HG03354 (cell line): Measurements from ENCODE around the gene SETD2.
"Not testable (repeated sequence)": the region's sequence is repeated elsewhere in the genome, so short reads cannot be mapped to it uniquely, and the experiment has no call there.

Source experiments
- ATAC-seq: cut with Tn5 transposase; IDR thresholded peaks from one replicate; pipeline ENCODE4 v1.9.1; 2021; ENCODE audit warnings: mild to moderate bottlenecking; ENCODE audit not compliant: unreplicated experiment, poor library complexity, severe bottlenecking

The SETD2 gene

DNA sequence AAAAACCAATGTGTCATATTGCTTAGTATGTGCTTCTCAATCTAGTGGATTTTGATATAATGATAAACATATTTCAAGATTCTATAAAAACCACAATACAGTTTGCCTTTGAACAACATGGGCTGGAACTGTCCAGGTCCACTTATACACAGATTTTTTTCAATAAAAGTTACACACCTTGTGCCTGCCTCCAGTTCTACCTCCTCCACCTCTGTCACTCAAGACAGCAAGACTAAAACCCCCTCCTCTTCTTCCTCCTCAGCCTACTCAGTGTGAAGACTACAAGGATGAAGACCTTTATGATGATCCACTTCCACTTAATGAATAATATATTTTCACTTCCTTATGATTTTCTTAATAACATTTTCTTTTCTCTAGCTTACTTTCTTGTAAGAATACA lies 5.7 kb downstream of the SETD2 start:
- ATAC-seq, result no peak

DNA sequence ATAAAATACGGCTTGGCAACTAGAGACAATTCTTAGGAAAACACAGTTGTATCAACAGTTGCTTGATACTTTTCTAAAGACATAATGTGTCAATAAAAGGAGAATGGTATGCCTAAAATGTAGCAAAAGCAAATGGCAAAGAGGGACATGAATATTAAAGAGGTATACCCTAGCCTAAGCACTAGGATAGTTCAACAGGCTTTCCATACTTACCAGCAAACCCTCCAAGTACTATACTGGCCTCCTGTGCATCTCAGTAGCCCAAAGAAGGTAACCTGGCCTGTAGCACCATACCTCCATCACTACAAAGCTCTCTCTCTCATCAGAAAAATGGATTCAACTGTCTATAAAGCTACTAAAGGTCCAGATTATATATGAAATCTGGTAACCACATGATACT lies 7.5 kb downstream of the SETD2 start:
- ATAC-seq, result no peak

DNA sequence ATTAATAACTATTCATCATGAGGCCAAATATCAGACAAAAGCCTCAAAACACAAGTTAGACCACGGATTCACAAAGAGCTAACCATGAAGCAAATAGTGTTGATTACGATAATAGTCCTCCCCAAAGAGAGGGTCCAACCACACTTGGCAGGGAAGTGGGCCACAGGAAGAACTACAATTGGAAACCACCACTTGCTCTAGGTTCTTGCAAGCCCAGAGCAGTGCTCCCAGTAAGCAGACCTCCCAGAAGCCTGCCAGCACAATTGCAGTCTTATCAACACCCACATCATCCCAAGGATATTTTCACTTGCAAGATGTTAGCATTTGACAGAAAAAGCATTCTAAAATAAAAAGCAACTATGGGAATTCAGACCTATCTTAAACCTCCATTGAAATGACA lies 11.3 kb downstream of the SETD2 start:
- no peak for ATAC-seq

DNA sequence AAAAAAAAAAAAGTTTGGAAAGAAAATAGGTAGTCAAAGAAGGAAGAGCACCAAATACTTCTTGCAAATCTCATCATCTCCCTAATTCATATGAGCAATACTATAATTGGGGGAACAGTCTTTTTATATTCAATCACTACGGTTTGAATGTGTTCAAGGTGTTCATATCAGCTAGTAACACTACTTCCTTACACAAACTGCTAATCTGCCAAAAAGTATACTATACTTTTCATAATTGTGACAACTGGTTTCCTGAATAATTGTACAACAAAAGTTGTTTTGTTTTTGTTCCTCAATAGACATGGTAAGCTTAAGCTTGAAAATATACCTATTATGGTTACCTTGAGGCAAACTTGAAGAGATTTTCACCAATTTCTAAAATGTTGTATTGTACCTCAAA lies 12.1 kb downstream of the SETD2 start:
- no peak for ATAC-seq

DNA sequence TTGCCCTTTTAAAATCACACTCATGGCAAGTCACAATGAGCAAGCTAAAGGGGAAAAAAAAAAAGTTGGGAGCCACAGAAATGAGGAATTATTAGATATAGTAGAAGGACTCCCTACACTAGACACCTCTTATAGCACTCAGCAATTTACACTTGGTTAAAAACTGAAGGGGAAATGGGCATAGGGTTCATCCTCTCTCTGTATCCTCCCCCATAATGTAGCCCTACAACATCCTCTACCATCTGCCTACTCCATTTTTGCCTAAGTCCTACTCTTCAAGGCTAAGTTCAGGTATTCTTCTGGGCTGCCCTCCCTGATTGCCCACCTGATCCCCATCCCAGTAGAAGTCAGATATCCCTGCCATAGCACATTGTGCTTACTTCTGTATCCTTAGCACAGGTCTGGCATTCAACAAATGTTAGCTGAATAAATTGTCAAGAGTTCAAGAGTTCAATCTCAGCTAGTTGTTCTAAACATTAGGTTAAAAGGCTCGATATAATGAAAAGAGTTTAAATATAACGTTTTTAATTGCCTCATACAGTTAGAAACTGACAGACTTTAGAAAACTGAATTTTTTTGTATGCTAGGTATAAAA lies 14.5 kb downstream of the SETD2 start:
- no peak for ATAC-seq

DNA sequence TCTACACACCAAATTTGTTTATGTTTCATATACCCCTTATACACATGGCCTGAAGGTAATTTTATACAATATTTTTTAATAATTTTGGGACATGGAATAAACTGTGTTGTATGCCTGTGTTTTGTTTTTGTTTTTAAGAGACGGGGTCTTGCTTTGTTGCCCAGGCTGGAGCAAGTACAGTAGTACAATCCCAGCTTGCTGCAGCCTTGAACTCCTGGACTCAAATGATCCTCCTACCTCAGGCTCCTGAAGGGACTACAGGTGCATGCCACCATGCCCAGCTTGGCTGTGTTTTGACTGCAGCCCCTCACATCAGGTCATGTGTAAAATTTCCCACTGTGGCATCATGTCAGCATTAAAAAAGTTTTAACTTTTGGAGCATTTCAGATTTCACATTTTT lies 18.6 kb downstream of the SETD2 start:
- no peak for ATAC-seq

DNA sequence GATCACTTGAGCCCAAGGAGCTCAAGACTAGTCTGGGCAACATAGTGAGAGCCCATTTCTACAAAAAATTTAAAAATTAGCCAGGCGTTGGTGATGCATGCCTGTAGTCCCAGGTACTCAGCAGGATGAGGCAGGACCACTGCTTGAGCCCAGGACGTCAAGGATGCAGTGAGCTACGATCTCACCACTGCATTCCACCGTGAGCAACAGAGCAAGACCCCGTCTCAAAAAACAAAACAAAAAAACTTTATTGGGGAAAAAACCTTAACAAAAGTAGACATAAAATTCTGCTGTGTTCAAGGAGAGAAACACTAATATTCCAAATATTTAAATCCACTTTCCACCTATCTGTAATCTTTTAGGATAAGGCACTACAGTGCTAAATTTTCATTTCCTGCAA lies 20.8 kb downstream of the SETD2 start:
- ATAC-seq, result no peak

DNA sequence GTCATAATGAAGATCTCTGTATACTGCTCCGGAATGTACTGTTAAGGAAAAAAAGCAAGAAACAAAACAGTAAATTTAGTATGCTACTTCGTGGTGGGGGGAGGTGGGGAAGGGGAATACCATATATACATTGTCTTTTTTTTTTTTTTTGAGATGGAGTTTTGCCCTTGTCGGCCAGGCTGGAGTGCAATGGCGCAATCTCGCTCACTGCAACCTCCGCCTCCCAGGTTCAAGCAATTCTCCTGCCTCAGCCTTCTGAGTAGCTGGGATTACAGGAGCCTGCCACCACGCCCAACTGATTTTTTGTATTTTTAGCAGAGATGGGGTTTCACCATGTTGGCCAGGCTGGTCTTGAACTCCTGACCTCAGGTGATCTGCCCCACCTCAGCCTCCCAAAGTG lies 21.4 kb downstream of the SETD2 start:
- not testable (repeated sequence) for ATAC-seq

DNA sequence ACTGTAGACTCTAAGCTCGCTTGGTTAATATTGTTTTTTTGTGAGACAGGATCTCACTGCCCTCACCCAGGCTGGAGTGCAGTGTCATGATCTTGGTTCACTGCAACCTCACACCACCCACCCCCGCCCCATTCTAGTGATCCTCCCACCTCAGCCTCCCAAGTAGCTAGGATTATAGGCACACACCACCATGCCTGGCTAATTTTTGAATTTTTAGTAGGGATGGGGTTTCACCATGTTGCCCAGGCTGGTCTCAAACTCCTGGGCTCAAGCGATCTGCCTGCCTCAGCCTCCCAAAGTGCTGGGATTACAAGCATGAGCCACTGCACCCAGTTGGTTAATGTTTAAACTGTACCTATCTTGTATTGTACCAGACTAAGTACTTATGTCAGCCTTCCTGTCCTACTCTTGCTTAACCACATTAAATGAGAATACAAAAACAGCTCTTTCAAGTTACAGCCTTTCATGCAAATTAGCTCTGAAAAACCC lies 22.9 kb downstream of the SETD2 start:
- ATAC-seq, result peak; percentile 90

DNA sequence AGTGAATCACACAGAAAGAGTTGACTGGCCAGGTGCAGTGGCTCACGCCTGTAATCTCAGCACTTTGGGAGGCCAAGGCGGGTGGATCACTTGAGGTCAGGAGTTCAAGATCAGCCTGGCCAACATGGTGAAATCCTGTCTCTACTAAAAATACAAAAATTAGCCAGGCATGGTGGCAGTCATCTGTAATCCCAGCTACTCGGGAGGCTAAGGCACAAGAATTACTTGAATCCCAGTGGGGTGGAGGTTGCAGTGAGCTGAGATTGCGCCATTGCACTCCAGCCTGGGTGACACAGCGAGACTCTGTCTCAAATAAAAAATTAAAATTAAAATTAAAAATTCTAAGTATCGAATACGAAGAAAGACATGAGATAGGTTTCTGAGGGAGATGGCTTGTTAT lies 23.4 kb downstream of the SETD2 start:
- ATAC-seq, result not testable (repeated sequence)

DNA sequence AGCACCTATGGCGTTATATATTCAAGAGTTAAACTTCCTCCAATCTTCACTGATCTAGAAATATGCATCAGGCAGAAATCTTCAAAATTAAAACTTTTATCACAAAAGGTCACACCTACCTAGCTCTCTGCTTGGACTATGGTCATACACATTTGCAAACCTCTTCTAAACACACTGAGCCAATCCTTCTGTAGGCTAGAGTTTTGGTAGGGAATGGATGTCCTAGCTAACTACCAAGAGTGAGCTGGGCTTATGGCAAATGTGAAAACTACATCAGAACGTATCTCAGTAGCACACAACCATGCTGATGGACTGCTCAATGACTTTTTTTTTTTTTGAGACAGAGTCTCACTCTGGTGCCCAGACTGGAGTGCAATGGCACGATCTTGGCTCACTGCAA lies 29.6 kb downstream of the SETD2 start:
- ATAC-seq, result no peak

DNA sequence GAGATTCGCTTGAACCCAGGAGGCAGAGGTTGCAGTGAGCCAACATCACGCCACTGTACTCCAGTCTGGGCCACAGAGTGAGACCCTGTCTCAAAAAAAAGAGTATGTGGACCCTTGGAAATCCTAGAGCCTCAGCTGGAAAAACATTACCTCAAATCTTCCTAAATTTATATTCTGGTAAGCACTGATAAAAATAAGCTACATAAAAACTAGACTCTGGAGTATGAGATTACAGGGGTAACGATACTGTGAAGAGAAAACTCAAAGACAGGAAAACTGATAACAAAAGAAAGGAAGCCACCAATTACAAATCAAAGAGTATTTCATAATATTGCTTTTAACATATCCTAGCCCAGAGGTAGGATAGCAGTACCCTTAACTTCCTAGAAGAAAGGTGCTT lies 30.3 kb downstream of the SETD2 start:
- ATAC-seq, result no peak

DNA sequence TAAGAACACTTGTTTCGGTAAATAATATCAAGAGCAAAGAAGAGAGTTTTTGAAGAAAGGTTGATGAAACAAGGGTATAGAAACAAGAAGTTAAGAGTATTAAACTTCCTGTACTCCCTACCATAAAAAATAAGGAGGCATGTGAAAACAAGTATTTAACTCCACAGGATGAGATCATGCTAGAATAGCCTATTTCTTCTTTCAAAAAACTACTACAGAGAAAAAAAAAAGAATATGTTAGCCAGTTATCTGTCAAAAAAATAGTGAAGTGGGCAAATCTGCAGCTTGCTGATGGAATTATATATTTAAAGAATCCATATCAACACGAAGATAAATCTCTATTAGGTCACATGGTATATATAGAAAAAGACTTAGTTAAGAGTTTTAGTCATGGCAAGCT lies 33.4 kb downstream of the SETD2 start:
- ATAC-seq, result no peak

DNA sequence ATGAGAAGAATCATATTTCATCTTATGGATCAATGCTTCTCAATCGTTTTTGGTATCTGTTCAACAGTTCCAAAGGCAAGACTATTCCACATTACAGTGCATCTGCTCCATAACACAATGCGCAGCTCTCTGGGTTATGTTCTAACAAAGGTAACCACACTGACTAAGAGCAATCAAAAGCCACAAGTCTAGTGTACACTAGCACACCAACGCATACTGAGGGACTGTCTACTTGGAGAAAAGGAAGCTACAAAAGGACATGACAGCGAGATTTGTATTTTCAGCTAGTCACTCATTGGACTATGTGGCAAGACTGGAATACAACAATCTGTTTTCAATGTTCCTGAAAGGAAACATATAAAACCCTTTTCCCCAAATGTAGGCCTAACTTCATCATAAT lies 35.8 kb downstream of the SETD2 start:
- ATAC-seq, result no peak

DNA sequence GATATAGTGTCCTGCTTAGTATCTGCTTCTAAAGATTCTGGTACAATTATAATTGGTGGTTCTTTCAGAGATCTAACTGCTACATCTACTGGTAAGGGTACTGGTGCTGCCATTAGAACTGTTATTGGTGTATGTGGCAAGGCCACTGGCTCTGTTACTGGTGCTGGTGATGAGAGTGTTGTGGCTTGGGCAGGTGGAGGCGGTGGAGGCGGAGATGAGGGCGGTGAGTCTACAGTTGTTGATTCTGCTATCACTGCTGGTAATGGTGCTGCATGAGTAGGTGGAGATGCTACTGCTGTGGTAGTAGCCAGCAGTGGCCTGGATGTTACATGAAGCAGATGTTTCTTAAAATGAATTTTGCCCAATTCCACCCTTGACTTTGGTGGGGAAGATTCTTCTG lies 40.1 kb downstream of the SETD2 start:
- no peak for ATAC-seq

DNA sequence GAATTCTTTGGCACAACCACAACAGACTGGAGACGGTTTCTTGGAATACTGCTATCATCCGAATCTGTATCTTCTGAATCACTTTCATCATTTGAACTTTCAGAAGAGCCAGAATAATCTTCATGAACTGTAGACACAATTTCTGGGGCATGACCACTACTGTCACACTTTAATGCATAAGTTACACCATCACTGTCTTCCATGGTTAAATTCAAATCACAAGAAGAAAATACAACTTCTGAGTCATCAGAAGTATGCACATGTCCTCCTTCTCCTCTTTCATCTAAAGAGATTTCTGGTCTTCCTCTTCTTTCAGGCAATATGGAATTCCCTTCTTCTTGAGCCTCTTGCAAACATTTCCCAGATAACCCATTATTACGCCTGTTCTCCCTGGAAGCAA lies 42.5 kb downstream of the SETD2 start:
- ATAC-seq, result no peak

DNA sequence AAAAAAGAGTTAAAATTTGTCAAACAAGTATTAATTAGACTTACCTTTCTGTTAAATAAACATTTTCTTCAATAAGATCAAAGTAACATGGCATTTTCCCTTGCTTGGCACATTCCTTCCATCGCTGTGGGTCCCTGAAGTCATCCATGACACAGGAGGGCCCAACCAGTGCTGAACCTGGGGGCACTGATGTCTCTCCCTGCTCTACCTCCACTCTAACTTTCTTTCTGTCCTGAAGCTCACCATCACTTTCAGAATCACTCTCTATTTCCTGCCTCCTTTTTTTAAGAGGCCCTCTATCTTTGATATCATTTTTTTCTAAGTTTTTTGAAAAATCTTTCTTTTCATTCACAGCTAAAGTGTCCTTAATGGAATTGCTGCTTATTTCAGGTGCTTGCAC lies 43.8 kb downstream of the SETD2 start:
- ATAC-seq, result no peak

DNA sequence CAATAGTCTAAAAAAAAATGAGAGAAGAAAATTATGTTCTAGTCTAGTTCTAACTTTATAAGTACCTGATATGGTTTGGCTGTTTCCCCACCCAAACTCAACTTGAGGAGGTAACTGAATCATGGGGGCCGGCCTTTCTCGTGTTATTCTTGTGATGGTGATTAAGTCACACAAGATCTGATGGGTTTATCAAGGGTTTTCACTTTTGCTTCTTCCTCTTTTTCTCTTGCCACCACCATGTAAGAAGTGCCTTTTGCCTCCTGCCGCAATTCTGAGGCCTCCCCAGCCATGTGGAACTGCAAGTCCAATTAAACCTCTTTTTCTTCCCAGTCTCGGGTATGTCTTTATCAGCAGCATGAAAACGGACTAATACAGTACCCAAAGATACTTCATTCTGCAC lies 44.5 kb downstream of the SETD2 start:
- not testable (repeated sequence) for ATAC-seq

DNA sequence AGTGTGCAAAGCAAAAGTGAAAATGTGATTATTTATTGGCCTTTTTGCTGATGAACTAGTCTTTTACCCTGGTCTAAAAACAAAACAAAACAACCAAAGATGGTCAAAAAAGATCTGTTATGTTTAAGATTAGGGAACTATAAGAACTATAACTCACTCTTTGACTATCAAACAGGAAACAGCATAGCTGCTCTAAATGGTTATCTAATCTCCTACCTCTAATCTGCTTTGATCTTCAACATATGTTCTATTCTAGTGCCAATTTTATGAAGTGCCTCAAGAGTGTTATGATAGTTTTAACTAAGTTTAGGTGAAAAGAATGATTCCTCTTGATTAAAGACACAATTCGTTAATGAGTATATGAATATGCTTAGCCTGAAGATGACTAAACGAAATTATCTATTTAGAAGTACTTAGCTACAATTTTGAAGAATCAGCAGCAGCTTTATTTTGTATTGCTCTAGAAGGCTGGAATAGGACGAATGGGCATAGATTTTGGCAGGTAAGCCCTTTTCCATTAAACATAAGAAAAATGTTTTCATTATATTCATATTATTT lies 46.0 kb downstream of the SETD2 start:
- ATAC-seq, result no peak

DNA sequence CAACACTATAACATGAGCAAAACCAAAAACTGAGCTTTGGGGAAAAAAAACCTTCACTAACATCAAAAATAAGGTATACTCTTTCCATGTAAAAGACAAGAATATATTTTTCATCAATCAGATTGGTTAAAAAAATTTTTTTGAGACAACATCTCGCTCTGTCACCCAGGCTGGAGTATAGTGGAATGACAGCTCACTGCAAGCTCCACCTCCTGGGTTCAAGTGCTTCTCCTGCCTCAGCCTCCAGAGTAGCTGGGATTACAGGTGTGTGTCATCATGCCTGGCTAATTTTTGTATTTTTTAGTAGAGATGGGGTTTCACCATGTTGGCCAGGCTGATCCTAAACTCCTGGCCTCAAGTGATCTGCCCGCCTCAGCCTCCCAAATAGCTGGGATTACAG lies 48.4 kb downstream of the SETD2 start:
- ATAC-seq, result not testable (repeated sequence)

DNA sequence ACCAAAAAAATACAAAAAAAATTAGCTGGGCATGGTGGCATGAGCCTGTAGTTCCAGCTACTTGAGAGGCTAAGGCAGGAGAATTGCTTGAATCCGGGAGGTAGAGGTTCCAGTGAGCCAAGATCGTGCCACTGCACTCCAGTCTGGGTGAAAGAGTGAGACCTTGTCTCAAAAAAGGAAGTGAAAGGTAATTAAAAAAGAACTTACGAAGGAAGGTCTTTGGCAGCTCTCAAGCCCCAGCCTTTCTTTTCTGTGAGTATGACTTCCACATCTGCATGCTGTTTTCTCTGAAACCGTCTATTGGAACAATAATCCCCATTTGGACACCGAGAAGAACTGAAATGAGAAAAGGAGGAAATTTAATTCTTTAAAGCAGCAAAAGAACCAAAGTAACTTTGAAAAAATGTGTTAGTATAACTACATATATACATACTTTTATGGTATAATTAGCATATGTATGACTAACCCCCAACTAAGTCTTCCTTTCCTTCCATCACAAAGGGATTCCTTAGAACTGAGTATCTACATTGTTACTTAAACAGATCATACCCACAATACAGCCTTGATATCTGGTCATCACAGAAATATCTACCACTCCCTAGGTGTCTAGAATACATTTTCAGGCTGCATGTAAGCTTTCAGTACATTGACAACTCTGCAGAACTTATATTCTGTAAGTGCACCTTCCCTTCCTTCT lies 50.1 kb downstream of the SETD2 start:
- no peak for ATAC-seq
